ENCODE results near the gene NTNG2.

NTNG2 gene

GRCh38 chr9:132250324-132251262 is 88.7 kb downstream of the NTNG2 start:
- DNase-seq (ENCODE audit: low spot score): no peak

DNA sequence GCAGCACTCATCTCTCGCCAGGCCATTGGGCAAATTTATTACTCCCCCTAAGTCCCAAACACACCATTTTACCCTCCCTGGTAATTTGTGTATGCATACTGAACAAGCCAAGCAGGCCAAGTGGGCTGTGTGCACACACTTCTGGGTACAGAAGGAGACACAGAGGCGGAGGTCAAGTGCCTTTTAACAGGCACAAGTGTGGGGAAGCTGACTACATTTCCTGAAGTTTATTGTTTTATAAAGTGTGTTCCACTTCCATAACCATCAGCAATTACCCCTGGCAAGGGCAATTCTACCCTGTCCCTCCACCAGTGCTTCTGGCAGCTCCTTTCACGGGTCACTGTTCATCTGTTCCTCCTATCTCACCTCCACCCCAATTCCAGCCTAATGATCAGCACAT is 99.0 kb downstream of the NTNG2 start:
- no peak for DNase-seq (ENCODE audit: low spot score)

DNA sequence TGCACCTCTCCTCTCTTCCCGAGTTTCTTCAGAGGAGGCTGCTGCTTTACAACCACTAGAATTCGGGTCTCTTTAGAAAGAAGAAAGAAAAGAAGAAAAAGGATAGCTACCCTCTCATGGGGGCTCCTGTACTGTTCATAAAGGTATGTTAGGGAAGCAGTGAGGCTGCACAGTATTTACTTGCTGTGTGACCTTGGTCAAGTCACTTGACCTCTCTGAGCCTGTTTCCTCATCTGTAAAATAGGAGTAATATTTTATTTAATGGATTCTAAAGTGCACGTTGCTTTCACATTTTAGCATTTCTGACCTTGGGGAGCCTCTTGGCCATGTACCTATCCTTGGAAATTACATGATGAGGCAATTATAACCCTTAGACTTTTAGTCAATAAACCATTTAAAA is 104.2 kb downstream of the NTNG2 start:
- DNase-seq (ENCODE audit: low spot score): no peak

- DNase-seq (ENCODE audit: low spot score): no peak
Observed at GRCh38 chr9:132267660-132268059, 105.8 kb downstream of the NTNG2 start.

GRCh38 chr9:132268725-132269352 is 107.0 kb downstream of the NTNG2 start:
- DNase-seq (ENCODE audit: low spot score): peak; percentile 65

GRCh38 chr9:132269704-132270516 is 108.1 kb downstream of the NTNG2 start:
- DNase-seq (ENCODE audit: low spot score): peak; percentile 51

DNA sequence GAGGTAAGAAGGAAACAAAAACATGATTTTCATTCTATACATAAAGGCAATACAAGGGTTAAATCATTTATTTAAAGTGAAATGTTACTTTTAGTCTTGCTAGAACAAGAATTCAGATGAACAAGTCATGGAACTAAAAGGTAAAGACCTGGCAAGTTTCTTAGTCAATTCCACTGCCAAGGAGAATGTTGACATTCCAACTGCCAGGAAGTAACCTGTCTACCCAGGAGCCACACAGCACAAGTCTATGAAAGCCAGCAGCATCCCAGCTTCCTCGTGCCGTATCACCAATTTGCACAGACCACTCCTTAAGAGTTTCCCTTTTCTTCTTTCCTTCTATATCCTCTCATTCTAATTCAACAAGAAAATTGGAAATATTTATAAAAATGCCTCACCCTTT is 113.0 kb downstream of the NTNG2 start:
- DNase-seq (ENCODE audit: low spot score): no peak

DNA sequence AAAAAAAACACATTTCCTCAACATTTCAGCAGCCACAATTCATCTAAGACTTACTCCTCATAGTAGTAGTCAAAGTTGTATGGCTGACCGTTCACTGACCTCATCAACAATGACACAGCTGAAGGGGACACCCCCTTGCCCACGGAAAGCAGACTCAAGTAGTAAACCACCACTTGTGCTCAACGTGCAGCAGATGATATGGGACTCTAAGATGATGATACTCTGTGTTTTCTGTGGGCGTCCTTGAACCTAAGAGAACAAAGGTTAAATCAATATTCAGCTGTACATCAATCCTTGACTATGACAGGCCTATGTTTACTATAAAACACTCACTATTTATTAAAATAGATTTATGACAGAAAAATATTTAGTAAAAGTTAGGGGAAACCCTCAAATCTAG is 121.3 kb downstream of the NTNG2 start:
- DNase-seq (ENCODE audit: low spot score): no peak

DNA sequence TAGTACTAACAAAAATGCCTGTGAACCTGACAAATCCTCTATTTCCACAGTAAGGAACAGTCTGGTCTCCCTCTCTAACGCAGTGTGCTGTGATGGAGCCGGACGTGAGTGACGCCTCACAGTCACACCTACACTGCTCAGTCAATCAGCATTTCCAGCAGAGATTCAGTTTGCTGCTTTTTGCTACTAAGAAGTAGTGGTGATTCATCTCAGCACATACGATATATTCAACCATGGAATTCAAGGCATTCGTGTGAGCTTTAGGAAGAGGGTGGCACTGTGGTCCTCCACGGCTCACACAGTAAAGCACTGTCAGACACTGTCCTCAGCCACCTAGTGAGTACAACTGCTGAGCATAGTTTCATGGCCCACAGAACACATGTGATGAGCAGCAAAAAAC is 122.0 kb downstream of the NTNG2 start:
- no peak for DNase-seq (ENCODE audit: low spot score)

DNA sequence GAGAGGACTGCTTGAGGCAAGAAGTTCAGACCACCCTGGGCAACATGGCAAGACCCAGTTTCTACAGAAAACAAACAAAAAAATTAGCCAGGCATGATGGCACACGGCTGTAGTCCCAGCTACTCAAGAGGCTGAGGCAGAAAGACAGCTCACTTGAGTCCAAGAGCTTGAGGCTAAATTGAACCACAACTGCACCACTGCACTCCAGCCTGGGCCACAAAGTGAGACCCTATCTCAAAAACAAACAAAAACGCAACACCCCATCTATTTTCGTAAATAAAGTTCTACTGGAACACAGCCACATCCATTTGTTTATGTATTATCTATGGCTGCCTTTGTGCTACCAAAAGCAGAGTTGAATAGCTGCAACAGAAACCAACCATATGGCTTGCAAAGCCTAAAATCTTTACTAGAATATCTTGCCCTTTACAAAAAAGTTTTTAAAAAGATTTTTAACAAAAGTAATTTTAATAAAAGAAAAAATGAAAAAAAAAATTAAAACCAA is 125.5 kb downstream of the NTNG2 start:
- no peak for DNase-seq (ENCODE audit: low spot score)

- no peak for DNase-seq (ENCODE audit: low spot score)
Observed at GRCh38 chr9:132288361-132288760, 126.5 kb downstream of the NTNG2 start.

DNA sequence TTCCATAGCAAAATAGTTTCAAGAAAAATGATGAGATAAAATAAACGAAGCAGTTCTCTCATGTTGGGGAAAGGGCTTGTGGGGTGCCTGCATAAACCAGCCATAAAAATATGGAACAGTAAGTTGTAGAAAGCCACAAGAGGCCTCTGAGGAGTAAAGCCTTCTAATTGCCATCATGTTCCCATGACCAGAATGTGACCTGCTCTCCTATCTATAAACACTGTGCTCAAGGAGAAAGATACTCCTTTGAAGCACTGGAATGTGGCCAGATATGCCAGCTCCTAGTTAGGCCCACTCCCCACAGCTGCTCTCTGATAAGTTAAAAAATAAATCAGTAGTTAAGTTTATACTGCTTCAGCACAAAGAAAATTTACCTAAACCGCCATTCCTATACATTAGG is 127.1 kb downstream of the NTNG2 start:
- no peak for DNase-seq (ENCODE audit: low spot score)

DNA sequence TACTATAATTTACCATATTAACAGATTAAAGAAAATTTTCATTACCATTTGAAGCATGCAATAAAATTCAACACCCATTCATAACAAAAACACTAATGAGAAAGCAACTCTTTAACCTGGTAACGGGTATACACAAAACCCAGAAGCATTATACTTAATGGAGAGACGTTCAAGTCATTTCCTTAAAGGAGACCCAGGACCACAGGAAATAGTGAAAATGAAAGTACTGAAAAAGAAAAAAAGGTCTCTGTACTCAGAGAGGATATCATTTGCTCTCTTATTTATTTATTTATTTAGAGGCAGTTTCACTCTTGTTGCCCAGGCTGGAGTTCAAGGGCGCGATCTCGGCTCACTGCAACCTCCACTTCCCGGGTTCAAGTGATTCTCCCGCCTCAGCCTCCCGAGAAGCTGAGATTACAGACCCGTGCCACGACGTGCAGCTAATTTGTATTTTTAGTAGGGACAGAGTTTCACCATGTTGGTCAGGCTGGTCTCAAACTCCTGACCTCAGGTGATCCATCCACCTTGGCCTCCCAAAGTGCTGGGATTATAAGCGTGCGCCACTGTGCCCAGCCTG is 131.4 kb downstream of the NTNG2 start:
- peak; percentile 7 for DNase-seq (ENCODE audit: low spot score)
